AG09309 (cell line): ENCODE results near the gene CEMIP2.

Experiments used
- DNase-seq: peaks from one replicate; pipeline ENCODE4 v3.0.0-alpha.2; 2010; ENCODE audit warnings: low read depth
- H3K4me3 ChIP-seq: 2 replicates; pipeline ENCODE4 v1.5.1; 2011; ENCODE audit warnings: mild to moderate bottlenecking, low read depth, low read length, moderate library complexity; ENCODE audit not compliant: control insufficient read depth
- CTCF ChIP-seq: IDR thresholded peaks from 2 replicates; pipeline ENCODE4 v1.5.1; 2011; ENCODE audit warnings: mild to moderate bottlenecking, low read depth, low read length, inconsistent platforms; ENCODE audit not compliant: insufficient read depth, control insufficient read depth; ENCODE audit errors: missing control alignments

Gene CEMIP2

GRCh38 chr9:71655141-71655540 is 113.2 kb downstream of the CEMIP2 start:
- DNase-seq: no peak
- no peak for TF ChIP-seq CTCF

GRCh38 chr9:71652480-71652879 is 115.8 kb downstream of the CEMIP2 start:
- H3K4me3 ChIP-seq: no peak overlapping the region
- no peak for TF ChIP-seq CTCF
- no peak for DNase-seq

More at GRCh38 chr9:71655141-71655540, 113.2 kb downstream of the CEMIP2 start:
- no peak overlapping the region for H3K4me3 ChIP-seq

- no peak for DNase-seq
- H3K4me3 ChIP-seq: no peak overlapping the region
- TF ChIP-seq CTCF: no peak
Observed at GRCh38 chr9:71648453-71648852, 119.9 kb downstream of the CEMIP2 start.

- H3K4me3 ChIP-seq: no peak overlapping the region
- peak; percentile 25 for DNase-seq
- no peak for TF ChIP-seq CTCF
Observed at GRCh38 chr9:71647094-71647591, 121.2 kb downstream of the CEMIP2 start.

- no peak overlapping the region for H3K4me3 ChIP-seq
- no peak for TF ChIP-seq CTCF
- DNase-seq: no peak
Observed at GRCh38 chr9:71646131-71646530, 122.2 kb downstream of the CEMIP2 start.

- TF ChIP-seq CTCF: no peak
- H3K4me3 ChIP-seq: no peak overlapping the region
- DNase-seq: no peak
Observed at GRCh38 chr9:71644819-71645362, 123.4 kb downstream of the CEMIP2 start.
